Spinal cord (tissue), 10 donors: ENCODE measurements around the gene MORN1. TPM values are rescaled to one million over a fixed set of nuclear protein-coding genes. Genes with fewer than 3 reads are reported as not detected.

Experiments used
- DNase-seq, 6 donors: peaks; one replicate each; pipeline versions ENCODE4 v3.0.0 to v3.0.0-alpha.2; 2013 to 2015; ENCODE audit warnings: low spot score in 6 of 6, low read depth in 4 of 6
- H3K27ac ChIP-seq: one replicate; pipeline ENCODE4 v1.5.1; 2013; ENCODE audit warnings: low read depth, low read length, control low read depth
- H3K27me3 ChIP-seq: one replicate; pipeline ENCODE4 v1.6.1; 2013; ENCODE audit warnings: low read length; ENCODE audit not compliant: control insufficient read depth, insufficient read depth
- H3K36me3 ChIP-seq: one replicate; pipeline ENCODE4 v1.6.1; 2013; ENCODE audit warnings: low read length; ENCODE audit not compliant: control insufficient read depth, insufficient read depth
- H3K4me1 ChIP-seq: one replicate; pipeline ENCODE4 v1.6.1; 2013; ENCODE audit warnings: low read length; ENCODE audit not compliant: control insufficient read depth, insufficient read depth
- H3K4me3 ChIP-seq: one replicate; pipeline ENCODE4 v1.5.1; 2013; ENCODE audit warnings: low read depth, low read length, control low read depth
- H3K9me3 ChIP-seq: one replicate; pipeline ENCODE4 v1.6.1; 2013; ENCODE audit warnings: low read length; ENCODE audit not compliant: control insufficient read depth, insufficient read depth
- WGBS: methylation state at CpG from one replicate; pipeline ENCODE4 v1.1.5; 2013; ENCODE audit warnings: missing lambda C conversion rate; ENCODE audit not compliant: insufficient coverage; 5-methylcytosine and 5-hydroxymethylcytosine counted together
- polyA plus RNA-seq, 2 donors: library from polyadenylated mRNA; unstranded; fragments of 120-200 nt; gene quantifications; one replicate each; pipeline ENCODE4 v1.2.1, GENCODE V29; 2013; ENCODE audit not compliant: insufficient read length in 2 of 2
- total RNA-seq, 2 donors: library from RNA; depleted of rRNA in 1 of 2; stranded (reverse); fragments of 120-200 nt in 1 of 2; fragments of >200 nt in 1 of 2; gene quantifications; one replicate each; pipeline versions ENCODE4 v1.2.3 to v1.2.4, GENCODE V29; 2013 to 2014
- donor health status: healthy.

Gene MORN1
- total and polyA plus RNA-seq, 4 donors: 8.4 to 17.5 (median 12.8) TPM

GRCh38 chr1:2376261-2376741 lies 15.1 kb downstream of the MORN1 start:
- Histone ChIP-seq H3K27ac (no peak overlapping the region), H3K27me3 (no peaks in the 10 kb centered on the region), H3K4me3 (no peak overlapping the region), H3K9me3 (no peaks in the 10 kb centered on the region), H3K36me3 (peaks cover 78% of the 10 kb centered on the region), H3K4me1 (peaks cover 19% of the 10 kb centered on the region)
- WGBS: 81% methylated on average over 23 of the region's 23 CpGs
- no peak for DNase-seq

GRCh38 chr1:2375923-2376260 lies 15.5 kb downstream of the MORN1 start:
- Histone ChIP-seq H3K27me3 (no peaks in the 10 kb centered on the region), H3K4me3 (no peak overlapping the region), H3K36me3 (peaks cover 74% of the 10 kb centered on the region), H3K27ac (no peak overlapping the region), H3K4me1 (peaks cover 16% of the 10 kb centered on the region), H3K9me3 (no peaks in the 10 kb centered on the region)
- WGBS: 76% methylated on average over 6 of the region's 7 CpGs
- no peak for DNase-seq

GRCh38 chr1:2375246-2375922 lies 16.0 kb downstream of the MORN1 start:
- Histone ChIP-seq H3K27ac (no peak overlapping the region), H3K4me3 (no peak overlapping the region), H3K27me3 (no peaks in the 10 kb centered on the region), H3K36me3 (peaks cover 72% of the 10 kb centered on the region), H3K4me1 (peaks cover 16% of the 10 kb centered on the region), H3K9me3 (no peaks in the 10 kb centered on the region)
- DNase-seq: no peak
- WGBS: 79% methylated on average over 23 of the region's 23 CpGs

- no peaks in the 10 kb centered on the region for H3K27me3 ChIP-seq
- peaks cover 65% of the 10 kb centered on the region for H3K36me3 ChIP-seq
- DNase-seq: no peak
- 80% methylated on average over 10 of the region's 17 CpGs for WGBS
- H3K9me3 ChIP-seq: no peaks in the 10 kb centered on the region
- H3K4me3 ChIP-seq: no peak overlapping the region
- H3K27ac ChIP-seq: no peak overlapping the region
- H3K4me1 ChIP-seq: peaks cover 16% of the 10 kb centered on the region
Observed at GRCh38 chr1:2374252-2375155, 16.9 kb downstream of the MORN1 start.

GRCh38 chr1:2373551-2374251 lies 17.7 kb downstream of the MORN1 start:
- WGBS: 92% methylated on average over 19 of the region's 20 CpGs
- Histone ChIP-seq H3K27ac (no peak overlapping the region), H3K27me3 (no peaks in the 10 kb centered on the region), H3K4me1 (peaks cover 16% of the 10 kb centered on the region), H3K9me3 (no peaks in the 10 kb centered on the region), H3K4me3 (no peak overlapping the region), H3K36me3 (peaks cover 60% of the 10 kb centered on the region)
- no peak for DNase-seq

GRCh38 chr1:2372551-2373490 lies 18.5 kb downstream of the MORN1 start:
- H3K27ac ChIP-seq: no peak overlapping the region

GRCh38 chr1:2368053-2368744 lies 23.2 kb downstream of the MORN1 start:
- Histone ChIP-seq H3K9me3 (peaks cover 4% of the 10 kb centered on the region), H3K36me3 (peaks cover 17% of the 10 kb centered on the region), H3K27me3 (no peaks in the 10 kb centered on the region), H3K27ac (no peak overlapping the region), H3K4me1 (no peaks in the 10 kb centered on the region), H3K4me3 (no peak overlapping the region)
- no peak for DNase-seq
- WGBS: 57% methylated on average over 3 of the region's 8 CpGs

More at GRCh38 chr1:2372551-2373490, 18.5 kb downstream of the MORN1 start:
- Histone ChIP-seq H3K36me3 (peaks cover 51% of the 10 kb centered on the region), H3K27me3 (no peaks in the 10 kb centered on the region), H3K9me3 (no peaks in the 10 kb centered on the region), H3K4me3 (no peak overlapping the region), H3K4me1 (peaks cover 14% of the 10 kb centered on the region)
- 94% methylated on average over 27 of the region's 36 CpGs for WGBS
- no peak for DNase-seq

GRCh38 chr1:2363847-2364513 lies 27.4 kb downstream of the MORN1 start:
- Histone ChIP-seq H3K4me3 (no peak overlapping the region), H3K27ac (no peak overlapping the region), H3K4me1 (no peaks in the 10 kb centered on the region), H3K27me3 (no peaks in the 10 kb centered on the region), H3K36me3 (peaks cover 8% of the 10 kb centered on the region), H3K9me3 (peaks cover 4% of the 10 kb centered on the region)
- DNase-seq: no peak
- no CpG with 5 or more reads among the region's 2 CpGs for WGBS
